K562 treated with DMSO at 1 percent for 24 hours (cell line): ENCODE data around the gene ALDH8A1. TPM values are rescaled to one million over a fixed set of nuclear protein-coding genes. Genes with fewer than 3 reads are reported as not detected.

ENCODE experiments used
- total RNA-seq: library from RNA; unstranded; fragments of 300-600 nt; gene quantifications from 2 replicates; pipeline ENCODE4 v1.2.3, GENCODE V29; 2022; ENCODE audit warnings: low read depth; ENCODE audit not compliant: insufficient read depth

Gene ALDH8A1
- 0.93 TPM in 1 of 2 replicates, not detected in the other for total RNA-seq

DNA sequence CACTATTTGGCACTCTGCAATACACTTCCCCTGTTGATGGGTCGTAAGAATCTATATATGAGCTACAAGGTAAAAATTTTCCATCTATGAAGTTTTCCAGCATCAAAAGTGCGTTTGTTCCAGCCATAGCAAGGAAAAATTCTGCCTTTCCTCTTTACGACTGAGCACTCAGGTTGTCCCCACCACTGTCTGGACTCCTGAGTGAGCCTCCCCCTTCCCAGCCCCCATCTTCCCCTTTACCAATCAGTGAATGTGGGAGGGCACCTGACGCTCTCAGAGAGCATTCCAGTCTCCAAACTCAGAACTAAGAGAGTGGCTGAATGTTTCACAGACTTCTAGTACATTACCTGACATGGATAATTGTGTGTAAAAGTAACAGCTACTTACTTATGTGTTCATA is at the start of gene ALDH8A1:
Gene ALDH8A1 (minus strand): TSS at position 175 of the 400 bp plus-strand sequence. CDS start 48 bp downstream, at position 127.

Other genes starting within 250 kb of the ALDH8A1 start
- 52.6 and 64.7 TPM in 2 replicates for gene HBS1L, start 104.7 kb upstream of the ALDH8A1 start, total RNA-seq
- gene MYB, start 231.2 kb upstream of the ALDH8A1 start, total RNA-seq, result 26.4 and 30.8 TPM in 2 replicates